GM21367 (cell line): ENCODE data around the gene KIAA1328.

ENCODE experiments used
- ATAC-seq: cut with Tn5 transposase; IDR thresholded peaks from one replicate; pipeline ENCODE4 v1.9.1; 2021; ENCODE audit not compliant: unreplicated experiment

KIAA1328 gene

DNA sequence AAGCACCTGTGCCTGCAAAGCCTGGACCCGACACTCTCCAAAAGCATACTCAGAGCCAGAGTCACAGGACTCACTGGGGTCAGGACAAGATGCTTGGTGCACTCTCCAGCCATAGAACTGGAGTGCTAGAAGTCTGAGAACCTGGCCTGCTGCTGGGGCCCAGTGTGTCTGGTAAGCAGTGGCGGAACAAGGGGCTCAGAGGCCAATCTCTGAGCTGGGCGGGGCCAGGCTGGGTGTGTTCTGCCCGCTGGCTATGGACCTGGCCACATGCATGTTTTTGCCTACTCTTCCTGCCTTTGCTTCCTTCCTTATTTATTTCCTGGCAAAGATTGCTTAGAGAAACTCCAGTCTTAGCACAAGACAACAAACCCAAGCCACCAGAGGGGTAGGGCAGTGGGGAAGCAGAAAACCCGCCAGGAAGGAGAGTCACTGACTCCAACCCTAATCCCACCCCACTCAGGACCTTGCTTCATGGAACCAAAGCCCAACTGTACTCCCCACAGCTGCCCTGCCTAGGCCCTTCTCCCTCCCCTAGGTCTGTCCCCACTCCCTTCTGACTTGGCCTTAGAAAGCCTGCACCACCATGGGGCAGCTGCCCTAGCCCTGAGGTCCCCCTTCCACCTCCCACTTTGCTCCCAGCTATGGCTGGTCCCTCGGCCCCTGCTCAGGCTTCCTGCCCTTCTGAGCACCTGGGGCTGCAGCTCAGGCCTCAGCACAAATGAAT lies 421.1 kb downstream of the KIAA1328 start:
- ATAC-seq = no peak

- no peak for ATAC-seq
These were observed 422.8 kb downstream of the KIAA1328 start for GRCh38 chr18:37251679-37252078.

GRCh38 chr18:37252342-37252741 lies 423.4 kb downstream of the KIAA1328 start:
- ATAC-seq = no peak

DNA sequence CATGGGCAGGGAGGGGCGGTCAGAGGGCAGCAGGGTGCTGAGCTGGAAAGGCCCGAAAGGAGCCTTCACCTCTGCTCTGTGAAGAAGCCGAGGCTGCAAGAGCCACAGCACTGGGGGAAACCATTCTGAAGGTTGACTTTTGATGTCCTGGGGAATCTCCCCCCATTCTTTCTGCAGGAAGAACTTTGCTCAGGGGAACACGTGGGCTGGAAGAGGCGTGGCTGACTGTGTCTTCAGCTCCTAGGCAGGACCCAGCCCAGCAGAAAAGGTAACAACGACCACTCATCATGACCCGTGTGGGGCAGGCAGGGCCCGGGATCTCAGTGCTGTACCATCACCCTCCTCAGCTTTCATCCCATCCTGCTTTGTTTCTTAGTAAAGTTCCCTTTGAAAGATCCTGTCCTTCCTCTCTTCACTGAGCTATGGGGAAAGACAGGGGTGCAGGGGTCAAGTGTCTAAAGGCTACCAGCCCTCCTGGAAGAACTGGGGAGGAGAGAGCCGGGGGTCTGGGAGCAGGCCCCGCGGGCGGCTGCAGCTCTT lies 424.0 kb downstream of the KIAA1328 start:
- no peak for ATAC-seq

DNA sequence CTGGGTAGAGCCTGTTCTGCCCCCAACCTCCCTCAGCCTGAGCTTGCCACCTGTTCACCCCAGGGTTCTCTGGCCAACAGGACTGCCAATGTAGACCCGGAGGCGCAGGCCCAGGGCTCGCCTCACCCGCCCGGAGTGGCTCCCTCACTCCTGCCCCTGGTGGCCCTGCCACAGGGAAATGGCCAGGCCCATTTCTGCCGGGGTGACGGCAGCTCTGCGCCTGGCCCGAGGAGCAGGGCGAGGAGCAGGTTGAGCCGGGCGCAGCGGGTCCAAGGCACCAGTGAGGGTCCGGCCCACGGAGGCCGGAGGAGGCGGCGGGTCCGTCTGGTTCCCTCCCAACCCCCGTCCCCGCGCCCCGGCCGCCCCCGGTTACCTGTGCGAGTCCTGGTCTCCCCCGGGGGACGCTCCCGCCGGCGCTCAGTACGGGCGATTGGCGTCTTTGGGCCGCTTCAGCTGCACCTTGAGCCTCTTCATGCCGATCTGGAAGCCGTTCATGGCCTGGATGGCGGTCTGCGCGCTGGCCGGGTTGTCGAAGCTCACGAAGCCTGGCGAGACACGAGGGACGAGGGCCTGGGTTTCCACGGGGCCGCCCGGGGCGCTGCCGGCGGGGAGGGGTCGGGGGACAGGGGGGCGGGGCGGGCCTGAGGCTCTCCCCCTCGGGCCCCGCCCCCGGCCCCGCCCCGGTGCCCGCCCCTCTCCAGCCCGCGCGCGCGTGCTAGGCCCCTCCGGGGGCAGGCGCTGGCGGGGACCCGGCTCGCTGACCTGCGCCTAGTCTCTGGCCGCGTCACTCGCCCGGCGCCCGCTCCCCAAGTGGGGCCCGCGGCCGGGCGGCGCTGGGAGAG lies 424.7 kb downstream of the KIAA1328 start:
- ATAC-seq = no peak

- ATAC-seq = no peak
These were observed 425.4 kb downstream of the KIAA1328 start for GRCh38 chr18:37254236-37254754.

DNA sequence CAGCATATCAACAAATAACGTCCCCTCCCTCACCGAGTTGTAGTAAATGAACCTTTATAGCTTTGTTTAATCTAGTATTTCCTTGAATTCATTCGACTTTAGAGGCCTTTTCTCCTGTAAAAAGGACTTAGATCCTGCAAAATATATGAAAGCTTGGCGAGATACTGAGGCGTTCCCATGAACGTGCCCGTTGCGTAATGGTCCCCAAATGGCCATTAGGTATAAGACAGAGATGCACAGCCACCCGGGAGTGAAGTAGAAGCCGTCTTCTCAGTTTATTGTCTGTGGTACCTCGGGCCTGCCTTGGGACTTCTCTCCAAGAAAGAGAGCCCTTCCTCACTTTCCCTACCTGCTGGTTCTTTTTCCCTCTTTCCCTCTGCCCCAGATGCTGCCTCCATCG lies 426.0 kb downstream of the KIAA1328 start:
- ATAC-seq = no peak

GRCh38 chr18:37258131-37258530 lies 429.2 kb downstream of the KIAA1328 start:
- ATAC-seq = no peak

DNA sequence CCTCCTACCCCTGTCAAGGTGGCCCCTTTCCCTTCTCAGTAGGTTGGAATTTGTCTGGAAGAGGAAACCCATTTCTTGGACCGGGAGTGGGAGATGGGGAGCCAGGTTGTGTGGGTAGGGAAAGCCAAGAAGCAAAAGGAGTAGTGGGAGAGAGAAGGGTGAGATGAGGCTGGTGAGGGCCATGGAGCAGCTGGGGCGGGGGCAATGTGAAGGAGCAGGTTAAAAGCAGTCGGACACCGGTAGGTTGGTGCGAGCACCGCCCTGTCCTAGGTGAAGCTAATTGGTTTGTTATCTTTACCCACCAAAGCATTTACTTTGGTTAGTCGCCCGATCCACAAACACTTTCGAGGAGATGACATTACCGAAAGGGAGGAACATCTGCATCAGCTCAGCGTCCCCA lies 429.9 kb downstream of the KIAA1328 start:
- no peak for ATAC-seq

- no peak for ATAC-seq
These were observed 430.8 kb downstream of the KIAA1328 start for GRCh38 chr18:37259711-37260110.

DNA sequence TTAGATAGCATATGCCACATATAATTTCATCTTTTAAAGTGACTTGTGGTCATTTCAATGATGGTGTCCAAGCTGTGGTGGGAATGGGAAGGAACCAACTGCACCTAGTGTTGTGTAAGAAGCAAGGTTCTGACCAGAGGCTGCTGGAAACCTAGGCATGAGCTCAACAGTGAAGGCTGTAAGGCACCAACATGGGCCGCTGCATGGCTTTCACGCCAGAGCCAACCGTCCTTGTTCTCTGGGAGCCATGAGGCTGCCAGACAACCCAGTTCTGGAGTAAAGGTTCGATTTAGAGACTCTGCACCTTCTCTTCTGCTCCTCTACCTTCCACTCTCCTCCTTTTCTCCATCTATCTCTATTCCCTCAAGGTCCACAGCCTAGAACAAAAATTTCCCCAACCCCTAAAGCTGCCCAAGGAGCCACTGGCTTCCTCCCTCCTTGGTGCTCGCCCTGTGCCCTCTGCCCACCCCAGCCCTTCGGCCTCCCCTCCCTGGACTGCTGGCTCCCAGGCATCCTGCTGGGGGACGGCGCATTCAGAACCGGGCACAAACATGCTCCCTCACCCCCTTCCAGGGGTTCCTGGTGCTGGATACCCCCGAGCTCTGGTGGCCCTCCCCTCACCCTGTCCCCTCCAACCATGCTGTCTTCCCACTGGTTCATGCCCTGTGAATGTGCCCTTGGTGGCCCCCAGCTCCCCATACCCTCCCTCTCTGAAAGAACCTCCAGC lies 431.6 kb downstream of the KIAA1328 start:
- no peak for ATAC-seq

GRCh38 chr18:37261246-37261840 lies 432.4 kb downstream of the KIAA1328 start:
- ATAC-seq = no peak

DNA sequence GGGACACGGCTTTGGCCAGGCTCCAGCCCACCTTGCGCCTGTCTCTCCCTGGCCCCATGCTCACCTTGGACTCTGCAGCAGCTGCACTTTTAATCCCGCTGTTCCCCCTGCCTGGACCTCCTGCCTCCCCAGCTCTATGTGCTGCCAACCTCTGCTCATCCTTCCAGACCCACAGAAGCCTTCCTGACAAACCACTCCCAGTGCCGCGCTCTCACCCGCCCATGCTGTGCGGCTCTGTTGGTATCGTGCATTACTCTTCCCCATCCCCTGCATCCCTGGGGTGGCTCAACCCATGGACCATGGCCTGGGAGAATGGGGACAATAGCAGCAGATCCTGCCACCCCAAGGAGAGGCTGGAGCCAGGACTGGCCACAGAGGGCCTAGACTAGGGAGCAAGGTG lies 433.1 kb downstream of the KIAA1328 start:
- ATAC-seq = no peak

DNA sequence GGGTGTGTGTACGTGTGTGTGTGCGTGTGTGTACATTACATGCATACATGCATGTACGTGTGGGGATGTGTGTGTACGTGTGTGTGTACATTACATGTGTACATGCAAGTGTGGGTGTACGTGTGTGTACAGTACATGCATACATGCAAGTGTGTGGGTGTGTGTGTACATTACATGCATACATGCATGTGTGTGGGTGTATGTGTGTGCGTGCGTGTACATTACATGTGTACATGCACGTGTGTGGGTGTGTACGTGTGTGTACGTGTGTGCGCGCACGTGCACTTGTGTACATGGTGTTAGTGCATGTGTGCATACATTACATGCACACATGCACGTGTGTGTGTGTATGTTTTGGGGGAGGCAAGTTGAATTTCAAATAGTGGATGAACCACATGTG lies 436.0 kb downstream of the KIAA1328 start:
- ATAC-seq = no peak

DNA sequence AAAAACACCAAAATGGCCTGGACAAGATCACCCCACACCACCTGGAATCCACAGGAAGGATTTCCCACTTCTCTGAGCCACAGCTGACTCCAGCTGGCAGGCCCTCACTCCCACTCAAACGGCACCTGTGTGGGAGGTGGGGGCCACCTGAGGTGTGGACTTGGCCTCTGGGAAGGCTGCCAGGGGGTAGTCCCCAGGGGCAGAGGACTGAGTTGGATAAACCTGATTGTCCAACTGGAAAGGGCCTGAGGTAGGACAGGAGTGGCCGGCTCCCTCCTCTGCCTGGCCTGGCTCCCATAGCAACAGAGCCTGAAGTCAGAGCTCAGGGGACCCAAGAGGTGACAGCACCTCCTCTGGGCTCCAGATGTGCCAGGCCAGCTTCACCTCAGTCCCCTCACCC lies 436.5 kb downstream of the KIAA1328 start:
- ATAC-seq = no peak

DNA sequence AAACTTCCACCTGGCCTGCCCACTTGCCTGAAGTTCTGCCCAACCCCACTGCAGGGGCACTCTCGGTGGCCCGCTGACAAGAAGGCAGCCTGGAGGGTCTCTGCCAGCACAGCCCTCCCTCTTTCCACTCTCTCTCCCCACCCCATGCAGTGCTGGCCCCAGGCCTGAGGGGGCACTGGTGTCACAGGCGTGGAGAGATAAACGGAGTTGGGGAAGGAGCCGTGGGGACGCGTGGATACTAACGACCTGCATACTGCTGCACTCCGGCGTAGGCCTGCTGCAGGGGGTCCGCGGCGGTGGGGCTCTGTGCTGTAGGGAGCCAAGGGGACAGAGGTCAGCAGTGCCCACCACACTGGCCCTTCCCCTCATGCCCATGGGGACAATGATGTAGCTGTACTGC lies 437.4 kb downstream of the KIAA1328 start:
- ATAC-seq = no peak

- ATAC-seq = no peak
These were observed 441.2 kb downstream of the KIAA1328 start for GRCh38 chr18:37270038-37270665.

DNA sequence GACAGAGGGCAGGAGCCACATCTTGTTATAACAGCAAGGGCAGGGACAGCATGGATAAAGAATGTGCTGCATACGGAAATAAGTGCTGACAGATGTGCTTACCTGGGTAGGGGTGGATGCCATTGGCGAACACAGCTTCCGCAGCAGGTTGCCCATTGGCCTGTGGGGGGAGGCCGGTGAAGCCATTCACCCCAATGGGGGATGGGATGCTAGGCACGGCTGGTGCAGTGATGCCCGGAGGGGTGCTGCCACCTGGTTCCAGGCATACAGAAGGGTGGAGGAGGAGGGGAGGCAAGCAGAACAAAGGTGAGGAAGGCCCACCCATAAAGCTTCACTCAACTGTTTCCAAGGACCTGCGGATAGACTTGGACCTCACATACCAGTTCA lies 441.7 kb downstream of the KIAA1328 start:
- ATAC-seq = no peak

DNA sequence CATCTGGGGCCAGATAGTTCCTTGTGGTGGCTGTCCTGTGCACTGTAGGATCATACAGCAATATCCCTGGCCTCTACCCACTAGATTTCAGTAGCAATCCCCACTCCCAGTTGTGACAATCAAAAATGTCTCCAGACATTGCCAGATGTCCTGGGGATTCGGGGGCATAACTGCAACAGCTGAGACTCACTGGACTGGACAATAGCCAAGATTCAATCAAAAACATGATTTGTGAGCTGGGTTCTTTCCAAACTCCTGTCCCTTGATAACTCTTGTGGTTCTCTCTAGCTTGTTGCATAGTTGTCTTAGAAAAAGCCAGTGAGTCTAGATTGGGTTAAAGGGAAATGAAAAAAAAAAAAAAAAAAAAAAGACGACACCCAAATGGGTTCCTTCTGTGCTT lies 443.3 kb downstream of the KIAA1328 start:
- ATAC-seq = no peak

DNA sequence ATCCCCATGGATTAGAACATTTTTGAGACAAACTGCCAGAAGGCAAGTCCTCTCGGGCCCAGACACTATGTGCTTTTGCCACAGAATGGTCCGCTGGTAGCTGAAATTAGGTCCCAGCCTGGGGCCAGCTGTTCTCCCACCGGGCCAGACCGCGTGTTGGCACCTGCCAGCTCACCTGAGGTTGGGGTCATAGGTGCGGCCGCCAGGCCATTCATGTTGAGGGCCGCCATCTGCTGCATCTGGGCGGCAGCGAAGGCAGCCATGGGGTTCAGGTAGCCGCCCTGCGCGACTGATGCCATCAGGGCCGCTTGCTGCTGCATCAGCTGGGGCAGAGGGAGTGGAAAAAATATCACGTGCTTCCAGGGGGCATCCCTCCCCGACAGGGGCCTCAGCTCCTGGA lies 443.9 kb downstream of the KIAA1328 start:
- no peak for ATAC-seq
